Measurements from ENCODE around the gene FBXL14.
"Not testable (repeated sequence)": the region's sequence is repeated elsewhere in the genome, so short reads cannot be mapped to it uniquely, and the experiment has no call there.

FBXL14 gene

DNA sequence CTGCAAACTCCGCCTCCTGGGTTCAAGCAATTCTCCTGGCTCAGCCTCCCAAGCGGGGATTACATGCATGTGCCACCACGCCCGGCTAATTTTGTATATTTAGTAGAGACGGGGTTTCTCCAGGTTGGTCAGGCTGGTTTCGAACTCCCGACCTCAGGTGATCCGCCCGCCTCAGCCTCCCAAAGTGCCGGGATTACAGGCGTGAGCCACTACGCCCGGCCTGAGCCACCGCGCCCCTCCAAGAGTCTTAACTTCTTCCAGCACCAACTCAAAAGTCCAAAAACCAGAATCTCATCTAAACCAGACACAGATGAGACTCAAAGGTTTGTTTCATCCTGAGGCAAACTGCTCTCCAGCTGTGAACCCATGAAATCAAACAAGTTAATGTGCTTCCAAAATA, 36.3 kb downstream of the FBXL14 start:
- H3K9ac ChIP-seq (ENCODE audit: low read depth, low read length); H3K36me3 ChIP-seq (ENCODE audit: insufficient read depth, low read length); H3K4me1 ChIP-seq (ENCODE audit: insufficient read depth, low read length); H3K9me3 ChIP-seq (ENCODE audit: control insufficient read depth, insufficient read depth, low read length): not testable (repeated sequence)

GRCh38 chr12:1553987-1554982, 40.1 kb downstream of the FBXL14 start:
- Histone ChIP-seq H3K36me3 (ENCODE audit: insufficient read depth, low read length) (no peaks in the 10 kb centered on the region; the same call in 1 of the 2 replicates), H3K9ac (ENCODE audit: low read depth, low read length) (no peak overlapping the region), H3K9me3 (ENCODE audit: control insufficient read depth, insufficient read depth, low read length) (no peaks in the 10 kb centered on the region), H3K4me1 (ENCODE audit: insufficient read depth, low read length) (no peaks in the 10 kb centered on the region)

- no peak overlapping the region for H3K9ac ChIP-seq (ENCODE audit: low read depth, low read length)
- H3K36me3 ChIP-seq (ENCODE audit: insufficient read depth, low read length): no peaks in the 10 kb centered on the region; the same call in 1 of the 2 replicates
- H3K4me1 ChIP-seq (ENCODE audit: insufficient read depth, low read length): no peaks in the 10 kb centered on the region
- no peaks in the 10 kb centered on the region for H3K9me3 ChIP-seq (ENCODE audit: control insufficient read depth, insufficient read depth, low read length)
Observed at GRCh38 chr12:1553536-1553935, 40.8 kb downstream of the FBXL14 start.

DNA sequence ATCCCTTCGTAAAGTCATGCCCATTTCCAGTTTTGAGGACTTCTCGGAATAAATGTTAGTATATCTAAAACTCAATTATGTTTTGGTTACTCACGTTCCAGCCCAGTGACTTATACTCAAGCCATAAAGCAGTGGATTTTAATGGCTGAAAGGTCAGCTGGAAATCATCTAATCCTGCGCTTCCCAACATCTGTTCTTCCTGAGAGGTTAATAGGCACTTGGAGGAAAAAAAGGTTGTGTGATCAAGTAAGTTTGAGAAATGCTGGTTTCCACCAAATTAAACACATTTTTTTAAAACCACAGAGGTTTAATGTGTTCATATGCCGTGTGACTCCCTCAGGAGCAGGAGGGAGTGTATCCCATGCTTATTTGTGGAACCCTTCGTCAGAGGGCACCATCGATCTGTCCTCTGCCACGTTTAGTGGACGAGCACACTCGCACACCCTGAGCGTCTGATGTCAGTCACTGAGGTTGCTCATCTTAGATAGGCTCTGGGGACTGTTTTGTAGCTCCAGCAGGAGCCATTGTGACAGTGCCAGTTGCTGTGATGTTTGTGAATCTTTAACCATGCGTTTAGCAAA, 41.4 kb downstream of the FBXL14 start:
- Histone ChIP-seq H3K9ac (ENCODE audit: low read depth, low read length) (no peak overlapping the region), H3K9me3 (ENCODE audit: control insufficient read depth, insufficient read depth, low read length) (no peaks in the 10 kb centered on the region), H3K36me3 (ENCODE audit: insufficient read depth, low read length) (no peaks in the 10 kb centered on the region; the same call in 1 of the 2 replicates), H3K4me1 (ENCODE audit: insufficient read depth, low read length) (no peaks in the 10 kb centered on the region)

DNA sequence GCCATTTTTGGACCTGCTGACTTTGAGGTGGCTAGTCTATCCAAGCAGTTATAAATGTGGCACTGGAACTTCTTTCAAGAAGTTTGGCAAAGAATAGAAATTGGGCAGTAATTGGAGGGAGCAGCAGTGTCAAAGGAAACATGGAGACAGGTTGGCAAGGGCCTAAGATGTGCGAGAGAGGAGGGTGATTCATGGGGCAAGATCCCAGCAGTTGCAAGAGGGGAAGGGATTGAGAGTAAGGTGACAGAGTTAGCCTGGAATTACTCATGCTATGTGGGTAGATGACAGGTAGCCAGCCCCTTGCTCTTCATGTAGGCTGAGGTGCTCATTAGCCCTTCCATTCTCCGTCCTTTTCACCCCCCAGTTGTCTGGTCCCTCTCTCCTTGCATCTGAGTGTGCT, 42.2 kb downstream of the FBXL14 start:
- no peaks in the 10 kb centered on the region; the same call in 1 of the 2 replicates for H3K36me3 ChIP-seq (ENCODE audit: insufficient read depth, low read length)
- no peaks in the 10 kb centered on the region for H3K9me3 ChIP-seq (ENCODE audit: control insufficient read depth, insufficient read depth, low read length)
- no peaks in the 10 kb centered on the region for H3K4me1 ChIP-seq (ENCODE audit: insufficient read depth, low read length)
- H3K9ac ChIP-seq (ENCODE audit: low read depth, low read length): no peak overlapping the region

DNA sequence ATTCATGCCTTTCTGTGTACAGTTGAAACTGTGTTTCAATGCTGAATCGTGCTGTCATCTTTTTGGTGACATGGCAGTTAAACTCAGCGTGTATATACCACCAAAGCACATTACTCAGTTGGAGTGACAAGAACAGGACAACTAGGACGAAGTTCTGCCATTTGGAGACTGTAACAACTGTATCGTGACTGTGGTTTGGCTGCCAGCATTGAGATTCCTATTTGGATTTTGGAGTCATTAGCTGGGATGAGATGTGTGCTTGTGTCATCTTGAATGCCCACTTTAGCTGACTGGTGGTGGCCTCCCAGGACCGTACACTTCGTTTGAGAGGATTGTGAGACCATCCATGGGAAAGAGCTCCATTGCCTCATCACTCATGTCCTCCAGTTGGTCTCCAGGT, 42.9 kb downstream of the FBXL14 start:
- Histone ChIP-seq H3K9ac (ENCODE audit: low read depth, low read length) (no peak overlapping the region), H3K9me3 (ENCODE audit: control insufficient read depth, insufficient read depth, low read length) (no peaks in the 10 kb centered on the region), H3K36me3 (ENCODE audit: insufficient read depth, low read length) (no peaks in the 10 kb centered on the region; the same call in 1 of the 2 replicates), H3K4me1 (ENCODE audit: insufficient read depth, low read length) (no peaks in the 10 kb centered on the region)

DNA sequence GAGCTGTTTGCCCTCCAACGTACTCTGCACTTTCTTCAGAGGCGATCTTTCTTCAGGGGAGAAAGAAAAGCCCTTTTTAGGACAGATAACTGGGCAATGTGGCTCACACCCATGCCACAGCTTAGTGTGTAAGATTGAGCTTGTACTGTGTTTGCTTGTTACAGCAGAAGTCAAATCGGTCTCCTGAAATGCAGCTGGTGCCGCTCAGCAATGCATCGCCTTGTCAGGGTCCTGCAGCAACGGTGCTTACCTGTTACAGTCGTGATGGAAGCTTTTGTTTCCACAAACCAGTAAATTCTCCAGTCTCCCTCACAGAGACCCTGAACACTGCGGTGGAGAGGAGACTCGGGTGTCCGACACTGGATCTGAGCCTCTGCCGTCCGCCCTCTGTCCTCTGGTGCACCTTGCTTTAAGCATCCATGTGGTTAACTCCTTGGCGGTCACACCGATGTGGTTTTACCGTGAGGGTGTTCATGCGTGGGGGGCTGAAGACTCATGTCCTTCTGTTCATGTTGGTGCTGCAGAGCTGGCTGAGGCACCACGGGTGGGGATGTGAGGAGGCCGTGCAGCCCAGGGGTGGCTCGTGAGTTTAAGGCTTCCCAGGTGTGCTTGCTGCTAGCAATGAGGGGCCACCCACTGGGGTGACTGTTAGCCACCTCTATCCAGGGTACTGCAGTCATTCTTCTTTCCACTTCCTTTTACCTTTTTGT, 47.3 kb downstream of the FBXL14 start:
- no peaks in the 10 kb centered on the region for H3K9me3 ChIP-seq (ENCODE audit: control insufficient read depth, insufficient read depth, low read length)
- H3K4me1 ChIP-seq (ENCODE audit: insufficient read depth, low read length): no peaks in the 10 kb centered on the region
- no peaks in the 10 kb centered on the region for H3K36me3 ChIP-seq (ENCODE audit: insufficient read depth, low read length)
- H3K9ac ChIP-seq (ENCODE audit: low read depth, low read length): no peak overlapping the region

DNA sequence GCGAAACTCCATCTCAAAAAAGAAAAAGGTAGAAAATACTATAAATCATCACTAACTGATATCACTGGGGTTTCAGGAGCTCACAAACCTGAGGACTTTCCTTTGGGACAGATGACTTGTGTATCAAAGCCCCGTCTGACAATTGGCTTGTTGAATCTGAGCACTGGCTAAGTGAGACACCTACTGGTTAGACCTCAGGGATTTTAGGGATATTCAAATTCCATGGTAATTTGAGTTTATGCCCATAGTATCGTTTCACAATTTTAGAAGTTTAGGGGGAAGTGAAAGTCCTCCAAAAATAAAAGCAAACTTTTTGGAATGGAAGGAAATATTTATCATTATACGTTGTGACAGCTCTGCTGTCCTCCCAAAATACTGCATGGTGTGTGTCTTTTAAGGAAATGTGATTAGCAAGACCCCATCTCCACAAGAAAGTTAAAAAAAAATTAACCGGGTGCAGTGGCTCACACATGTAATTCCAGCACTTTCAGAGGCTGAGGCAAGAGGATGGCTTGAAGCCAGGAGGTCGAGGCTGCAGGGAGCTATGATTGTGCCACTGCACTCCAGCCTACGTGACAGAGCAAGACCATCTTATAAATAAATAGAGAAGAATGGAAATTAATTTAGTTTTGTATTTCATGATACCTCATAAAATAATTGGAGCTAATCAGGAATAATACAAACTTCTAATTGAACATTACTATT, 49.2 kb downstream of the FBXL14 start:
- H3K9me3 ChIP-seq (ENCODE audit: control insufficient read depth, insufficient read depth, low read length): no peaks in the 10 kb centered on the region
- no peaks in the 10 kb centered on the region for H3K36me3 ChIP-seq (ENCODE audit: insufficient read depth, low read length)
- no peak overlapping the region for H3K9ac ChIP-seq (ENCODE audit: low read depth, low read length)
- no peaks in the 10 kb centered on the region for H3K4me1 ChIP-seq (ENCODE audit: insufficient read depth, low read length)

DNA sequence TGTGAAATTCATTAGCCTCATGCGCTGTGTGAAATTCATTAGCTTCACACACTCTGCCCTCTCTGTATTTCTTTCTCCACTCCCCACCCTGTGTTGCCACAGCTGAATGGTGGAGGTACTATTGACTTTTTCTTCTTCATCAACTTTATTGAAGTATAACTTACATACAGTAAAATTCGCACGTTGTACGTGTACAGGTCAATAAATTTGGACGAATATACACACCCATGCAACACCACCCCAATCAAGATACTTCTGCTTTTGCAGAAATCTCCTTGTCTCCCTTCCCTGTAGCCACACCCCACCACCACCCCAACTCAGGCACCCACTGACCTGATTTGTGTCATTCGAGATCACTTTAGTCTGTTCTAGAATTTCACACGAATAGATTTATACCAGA, 51.8 kb downstream of the FBXL14 start:
- no peak overlapping the region for H3K9ac ChIP-seq (ENCODE audit: low read depth, low read length)
- no peaks in the 10 kb centered on the region for H3K36me3 ChIP-seq (ENCODE audit: insufficient read depth, low read length)
- H3K4me1 ChIP-seq (ENCODE audit: insufficient read depth, low read length): no peaks in the 10 kb centered on the region
- H3K9me3 ChIP-seq (ENCODE audit: control insufficient read depth, insufficient read depth, low read length): no peaks in the 10 kb centered on the region

- H3K9ac ChIP-seq (ENCODE audit: low read depth, low read length): no peak overlapping the region
- H3K36me3 ChIP-seq (ENCODE audit: insufficient read depth, low read length): no peaks in the 10 kb centered on the region
- no peaks in the 10 kb centered on the region for H3K9me3 ChIP-seq (ENCODE audit: control insufficient read depth, insufficient read depth, low read length)
- no peaks in the 10 kb centered on the region for H3K4me1 ChIP-seq (ENCODE audit: insufficient read depth, low read length)
Observed at GRCh38 chr12:1540690-1541089, 53.7 kb downstream of the FBXL14 start.

DNA sequence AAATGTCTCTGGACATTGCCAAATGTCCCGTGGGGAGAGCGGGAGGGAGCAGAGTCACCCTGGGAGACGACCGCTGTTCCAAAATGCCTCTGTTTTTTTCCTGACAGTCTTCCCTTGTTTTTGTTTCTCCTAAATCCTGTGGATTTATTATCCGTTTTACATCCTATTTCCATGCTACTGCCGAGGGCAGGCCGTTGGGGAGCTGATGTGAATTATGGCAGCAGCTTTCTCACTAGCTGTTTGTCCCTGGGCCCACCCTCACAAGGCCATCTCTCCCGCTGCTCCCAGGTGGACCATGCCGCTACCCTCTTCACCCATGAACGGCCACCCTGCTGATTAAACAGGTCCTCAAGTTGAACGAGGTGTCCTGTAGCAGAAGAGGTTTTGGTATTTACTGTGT, 55.2 kb downstream of the FBXL14 start:
- Histone ChIP-seq H3K4me1 (ENCODE audit: insufficient read depth, low read length) (no peaks in the 10 kb centered on the region), H3K9ac (ENCODE audit: low read depth, low read length) (no peak overlapping the region), H3K9me3 (ENCODE audit: control insufficient read depth, insufficient read depth, low read length) (no peaks in the 10 kb centered on the region), H3K36me3 (ENCODE audit: insufficient read depth, low read length) (no peaks in the 10 kb centered on the region)

DNA sequence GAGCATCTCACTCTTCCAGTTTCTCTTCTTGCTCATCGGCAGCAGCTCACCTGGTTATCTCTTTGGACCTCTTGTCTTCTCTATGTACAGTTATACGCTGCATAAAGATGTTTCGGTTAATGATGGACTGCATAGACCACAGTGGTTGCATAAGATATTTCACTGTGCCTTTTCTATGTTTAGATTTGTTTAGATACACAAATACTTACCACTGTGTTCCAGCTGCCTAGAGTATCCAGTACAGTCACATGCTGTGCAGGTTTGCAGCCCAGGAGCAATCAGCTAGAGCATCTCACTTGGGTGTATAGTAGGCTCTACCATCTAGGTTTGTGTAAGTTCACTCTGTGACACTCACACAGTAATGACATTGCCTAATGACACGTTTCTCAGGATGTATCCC, 57.6 kb downstream of the FBXL14 start:
- Histone ChIP-seq H3K9me3 (ENCODE audit: control insufficient read depth, insufficient read depth, low read length) (no peaks in the 10 kb centered on the region), H3K9ac (ENCODE audit: low read depth, low read length) (no peak overlapping the region), H3K36me3 (ENCODE audit: insufficient read depth, low read length) (no peaks in the 10 kb centered on the region), H3K4me1 (ENCODE audit: insufficient read depth, low read length) (no peaks in the 10 kb centered on the region)

DNA sequence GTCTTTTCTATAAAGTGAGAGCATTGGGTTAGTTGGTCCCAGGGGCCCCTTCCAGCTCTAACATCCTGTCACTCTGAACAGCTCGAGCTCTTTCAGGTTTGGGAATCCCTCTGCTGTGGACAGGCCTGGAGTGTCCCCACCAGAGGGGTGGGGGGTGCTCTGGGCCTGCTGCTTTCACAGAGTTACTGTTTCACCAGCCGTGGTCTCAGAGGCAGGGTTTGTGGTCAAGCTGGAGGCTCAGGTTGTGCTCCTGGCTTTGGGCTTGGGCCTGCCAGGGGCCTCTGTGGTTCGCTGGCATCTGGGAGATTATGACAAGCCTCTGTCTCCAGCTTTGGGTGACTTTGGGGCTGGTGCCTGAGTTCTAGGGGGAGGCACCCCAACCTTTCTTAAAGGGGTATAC, 59.6 kb downstream of the FBXL14 start:
- no peaks in the 10 kb centered on the region for H3K36me3 ChIP-seq (ENCODE audit: insufficient read depth, low read length)
- no peaks in the 10 kb centered on the region for H3K9me3 ChIP-seq (ENCODE audit: control insufficient read depth, insufficient read depth, low read length)
- no peaks in the 10 kb centered on the region for H3K4me1 ChIP-seq (ENCODE audit: insufficient read depth, low read length)
- H3K9ac ChIP-seq (ENCODE audit: low read depth, low read length): no peak overlapping the region

GRCh38 chr12:1533602-1534304, 60.6 kb downstream of the FBXL14 start:
- Histone ChIP-seq H3K4me1 (ENCODE audit: insufficient read depth, low read length) (no peaks in the 10 kb centered on the region), H3K36me3 (ENCODE audit: insufficient read depth, low read length) (no peaks in the 10 kb centered on the region), H3K9ac (ENCODE audit: low read depth, low read length) (no peak overlapping the region), H3K9me3 (ENCODE audit: control insufficient read depth, insufficient read depth, low read length) (no peaks in the 10 kb centered on the region)
